GM18519 (cell line): ENCODE data around the gene DCP1A.

Experiments used
- ATAC-seq: cut with Tn5 transposase; IDR thresholded peaks from one replicate; pipeline ENCODE4 v1.9.1; 2021; ENCODE audit warnings: mild to moderate bottlenecking, moderate library complexity; ENCODE audit not compliant: unreplicated experiment, low FRiP score

The DCP1A gene

GRCh38 chr3:53250881-53251605 lies 96.3 kb downstream of the DCP1A start:
- no peak for ATAC-seq

DNA sequence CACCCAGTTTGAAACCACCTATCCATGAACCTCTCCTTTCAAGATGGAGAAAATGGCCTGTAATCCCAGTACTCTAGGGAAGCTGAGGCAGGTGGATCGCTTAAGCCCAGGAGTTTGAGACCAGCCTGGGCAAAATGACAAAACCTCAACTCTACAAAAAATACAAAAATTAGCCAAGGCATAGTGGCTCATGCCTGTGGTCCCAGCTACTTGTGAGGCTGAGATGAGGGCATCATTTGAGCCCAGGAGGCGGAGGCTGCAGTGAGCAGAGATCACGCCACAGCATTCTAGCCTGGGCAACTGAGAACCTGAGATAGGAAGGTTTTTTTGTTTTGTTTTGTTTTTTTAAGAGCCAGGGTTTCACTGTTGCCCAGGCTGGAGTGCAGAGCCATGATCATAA lies 96.9 kb downstream of the DCP1A start:
- no peak for ATAC-seq

DNA sequence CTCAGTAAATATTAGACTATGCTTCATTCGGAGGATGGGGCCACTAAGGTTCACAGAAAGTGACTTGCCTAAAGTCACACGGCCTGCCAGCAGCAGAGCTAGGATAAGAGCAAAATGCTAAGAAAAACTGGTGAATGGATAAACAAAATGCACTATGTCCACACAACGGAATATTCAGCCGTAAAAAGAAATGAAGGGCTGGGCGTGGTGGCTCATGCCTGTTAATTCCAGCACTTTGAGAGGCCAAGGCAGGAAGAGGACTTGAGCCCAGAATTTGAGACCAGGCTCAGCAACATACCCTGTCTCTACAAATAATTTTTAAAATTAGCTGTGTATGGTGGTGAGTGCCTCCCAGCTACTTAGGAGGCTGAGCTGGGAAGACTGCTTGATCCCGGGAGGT lies 99.2 kb downstream of the DCP1A start:
- ATAC-seq = no peak

DNA sequence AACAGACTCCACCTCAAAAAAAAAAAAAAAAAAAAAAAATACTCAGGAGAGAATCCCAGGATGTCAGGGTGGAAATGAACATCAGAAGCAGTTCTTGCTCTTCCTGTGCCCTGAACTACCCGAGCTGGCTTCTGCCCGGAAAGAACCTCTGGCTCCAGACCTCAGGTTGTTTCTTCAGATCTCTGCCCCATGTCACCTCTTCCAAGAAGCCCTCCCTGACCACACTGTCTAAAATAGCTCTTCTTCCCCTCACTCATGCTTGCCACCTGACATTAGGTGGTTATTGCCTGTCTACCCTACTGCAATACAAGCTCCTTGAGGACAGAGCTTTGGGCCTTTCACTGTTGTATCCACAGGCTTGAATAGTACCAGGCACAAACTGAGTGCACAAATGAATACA lies 99.7 kb downstream of the DCP1A start:
- ATAC-seq = no peak

DNA sequence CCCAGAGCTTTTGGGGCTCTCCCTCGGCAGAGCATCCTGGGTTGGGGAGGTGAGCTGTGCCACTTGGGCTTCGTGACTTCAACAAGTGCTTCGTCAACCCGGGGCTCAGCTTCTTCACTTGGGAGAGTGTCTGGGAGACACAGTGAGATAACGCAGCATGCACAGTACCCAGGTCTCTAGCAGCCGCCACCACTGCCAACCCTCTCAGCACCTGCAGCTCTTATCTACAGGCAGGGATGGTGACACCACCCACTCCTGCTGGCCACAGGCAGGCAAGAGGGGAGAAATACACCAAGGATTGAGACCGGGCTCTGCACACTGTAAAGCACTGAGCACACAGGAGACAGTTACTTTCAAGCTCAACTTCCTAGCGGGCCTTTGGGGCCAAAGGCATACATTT lies 103.1 kb downstream of the DCP1A start:
- ATAC-seq = no peak

DNA sequence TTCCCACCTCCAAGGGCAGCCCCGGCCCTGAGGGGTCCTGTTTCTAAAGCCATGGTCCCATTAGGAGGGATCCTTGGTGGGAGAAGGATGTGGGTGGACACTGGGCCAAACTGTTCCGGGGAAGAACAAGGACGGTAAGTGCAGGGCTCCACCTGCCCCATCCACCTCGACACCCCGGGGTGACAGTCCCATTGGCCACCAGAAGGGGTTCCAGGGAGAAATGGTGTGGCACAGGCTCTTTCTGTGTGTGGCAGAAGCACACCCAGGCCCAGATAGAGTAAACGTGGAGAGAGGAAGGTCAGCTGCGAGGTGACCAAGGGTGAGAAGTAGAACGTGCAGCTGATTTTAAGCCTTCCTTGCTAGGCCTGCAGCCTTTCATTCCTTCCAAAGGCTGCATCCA lies 103.6 kb downstream of the DCP1A start:
- ATAC-seq = no peak

- no peak for ATAC-seq
Observed at GRCh38 chr3:53243165-53243564, 104.2 kb downstream of the DCP1A start.

DNA sequence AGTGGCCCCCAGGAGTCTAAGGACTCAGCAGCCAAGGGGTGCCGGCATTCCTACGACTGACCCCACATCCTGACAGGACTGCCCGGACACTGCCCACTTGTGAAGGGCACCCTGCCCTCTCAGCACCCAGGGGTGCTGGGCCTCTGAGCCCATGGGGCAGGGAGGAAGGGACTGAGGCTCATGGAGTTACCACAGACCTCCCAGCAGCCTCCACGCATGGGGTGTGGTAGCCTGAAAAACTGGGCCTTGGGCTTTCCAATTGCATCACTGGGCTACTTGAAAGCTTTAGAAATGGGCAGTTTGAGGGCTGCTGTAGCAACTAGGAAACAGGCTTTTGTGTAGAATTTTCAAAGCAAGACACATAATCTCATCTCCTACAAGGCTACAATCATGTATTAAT lies 104.7 kb downstream of the DCP1A start:
- no peak for ATAC-seq

DNA sequence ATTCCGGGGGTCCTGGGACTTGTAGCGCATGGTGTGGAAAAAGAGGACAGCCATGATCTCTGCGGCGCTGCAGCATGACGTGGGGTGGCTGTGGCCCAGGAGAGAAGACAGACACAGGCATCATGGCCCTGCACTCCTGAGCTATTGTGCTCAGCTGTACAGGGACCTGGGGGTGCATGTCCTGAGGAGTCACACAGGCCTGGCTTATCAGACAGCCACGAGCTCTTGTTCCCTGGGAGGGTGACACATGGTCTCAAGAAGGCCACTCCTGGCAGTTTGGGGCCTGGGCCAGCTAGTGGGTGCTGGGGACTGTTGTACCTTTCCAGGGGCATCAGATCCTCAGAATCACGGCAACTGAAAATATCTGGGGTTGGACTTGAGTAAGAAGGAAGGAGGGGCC lies 105.2 kb downstream of the DCP1A start:
- no peak for ATAC-seq

- no peak for ATAC-seq
Observed at GRCh38 chr3:53240989-53241972, 106.1 kb downstream of the DCP1A start.

DNA sequence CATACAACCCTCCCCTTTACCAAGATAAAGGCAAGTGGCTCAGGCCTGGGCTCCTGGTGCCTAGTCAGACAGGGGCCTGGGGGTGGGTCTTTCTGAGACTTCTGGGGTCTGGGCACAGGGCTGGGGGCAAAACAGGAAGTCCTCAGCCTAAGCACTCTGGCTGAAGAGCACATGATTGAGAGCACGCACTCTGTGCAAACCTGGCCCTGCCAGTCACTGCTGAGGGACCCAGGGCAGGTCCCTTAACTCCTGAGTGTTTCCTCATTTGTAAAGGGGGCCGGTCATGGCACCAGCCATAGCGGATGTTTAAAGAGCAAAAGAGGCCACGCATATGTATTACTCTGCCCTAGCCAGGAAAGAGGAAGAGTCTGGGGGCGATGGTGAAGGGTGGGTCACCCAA lies 107.5 kb downstream of the DCP1A start:
- ATAC-seq = no peak

DNA sequence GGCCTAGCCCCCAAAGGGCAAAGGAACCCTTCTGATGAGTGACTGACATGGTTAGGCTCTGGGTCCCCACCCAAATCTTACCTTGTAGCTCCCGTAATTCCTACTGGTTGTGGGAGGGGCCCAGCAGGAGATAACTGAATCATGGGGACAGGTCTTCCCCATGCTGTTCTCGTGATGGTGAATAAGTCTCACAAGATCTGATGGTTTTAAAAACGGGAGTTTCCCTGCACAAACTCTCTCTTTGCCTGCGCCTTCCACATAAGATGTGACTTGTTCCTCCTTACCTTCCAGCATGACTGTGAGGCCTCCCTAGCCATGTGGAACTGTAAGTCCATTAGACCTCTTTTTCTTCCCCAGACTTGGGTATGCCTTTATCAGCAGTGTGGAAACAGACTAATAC lies 108.5 kb downstream of the DCP1A start:
- ATAC-seq = no peak

DNA sequence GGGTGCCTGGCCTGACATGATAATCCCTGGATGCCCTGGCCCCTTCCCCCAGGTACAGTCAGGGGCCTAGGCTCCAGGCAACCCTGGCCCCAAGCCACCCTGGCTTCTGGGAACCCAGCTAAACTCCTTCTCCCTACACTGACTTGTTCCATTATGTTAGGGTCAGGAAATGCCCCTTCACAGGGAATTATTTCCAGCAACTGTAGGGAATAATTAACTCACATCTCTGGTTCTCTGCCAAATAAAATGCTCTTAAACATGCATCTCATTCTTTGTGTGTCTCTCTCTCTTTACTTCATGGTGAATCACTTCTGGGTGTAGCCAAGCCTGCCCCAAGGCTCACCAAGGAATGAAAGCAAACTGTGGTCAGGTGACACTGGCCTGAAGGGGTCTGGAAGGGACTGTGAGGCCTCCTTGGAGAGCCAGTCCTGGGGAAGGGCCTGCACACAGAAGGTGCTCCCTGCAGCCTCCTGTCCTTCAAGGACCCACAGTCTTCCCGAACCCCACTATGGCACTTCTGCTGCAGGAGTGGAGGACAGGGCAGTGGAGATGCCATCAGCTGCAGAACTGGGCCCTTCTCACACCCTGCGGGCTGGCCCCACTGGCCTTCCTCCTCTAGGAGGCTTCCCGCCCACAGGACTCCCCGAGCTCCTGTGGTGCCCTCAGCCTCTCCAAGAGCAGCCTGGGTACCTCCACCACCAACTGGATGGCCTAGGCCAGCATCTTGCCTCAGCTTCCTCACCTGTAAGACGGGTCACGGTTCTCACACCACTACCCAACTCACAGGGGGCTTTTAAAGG lies 109.1 kb downstream of the DCP1A start:
- no peak for ATAC-seq

DNA sequence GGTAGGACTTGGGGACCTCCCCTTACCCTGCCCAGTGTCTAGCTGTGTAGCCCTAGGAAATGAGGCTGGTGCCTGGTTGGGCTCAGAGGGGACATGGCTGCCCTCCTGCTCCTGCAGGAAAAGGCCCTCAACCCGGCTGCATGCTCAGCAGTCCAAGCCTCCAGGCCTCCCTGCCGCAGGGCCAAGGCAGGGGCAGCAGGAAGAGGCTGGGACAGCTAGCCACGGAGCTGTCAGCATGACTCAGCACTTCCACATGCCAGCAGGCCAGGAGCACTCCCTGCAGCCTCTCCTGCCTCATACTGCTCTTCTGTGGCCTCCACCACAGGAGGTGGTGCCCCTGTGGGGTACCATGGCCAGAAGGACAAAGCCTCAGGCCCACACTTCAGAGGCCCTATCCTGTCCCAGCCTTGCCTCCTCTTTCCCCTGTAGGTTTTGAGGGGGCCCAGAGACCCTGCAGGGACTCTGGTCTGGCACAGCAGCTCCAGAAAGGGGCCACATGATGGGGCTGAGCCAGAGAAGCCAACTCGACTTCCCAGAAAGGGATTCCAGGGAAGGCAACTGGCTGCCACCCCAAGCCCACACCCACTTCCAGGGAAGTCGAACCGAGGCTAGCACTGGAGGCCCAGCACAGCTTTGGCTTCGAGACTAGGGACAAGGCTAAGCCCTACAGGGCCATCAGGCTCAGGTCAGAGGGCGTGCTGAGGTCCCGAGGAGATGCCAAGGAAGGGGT lies 111.1 kb downstream of the DCP1A start:
- no peak for ATAC-seq

- ATAC-seq = no peak
Observed at GRCh38 chr3:53235545-53235944, 111.8 kb downstream of the DCP1A start.

- no peak for ATAC-seq
Observed at GRCh38 chr3:53234841-53235232, 112.5 kb downstream of the DCP1A start.

GRCh38 chr3:53234130-53234840 lies 113.1 kb downstream of the DCP1A start:
- no peak for ATAC-seq
